Left lung (tissue), 10 donors: Measurements from ENCODE around the gene RAB3A. TPM values are rescaled to one million over a fixed set of nuclear protein-coding genes. Genes with fewer than 3 reads are reported as not detected.

Source experiments
- ATAC-seq: fragments of 200-7000 bp; cut with Tn5 transposase; one replicate; pipeline ENCODE4 v1.9.1; 2020; ENCODE audit warnings: moderate library complexity
- DNase-seq, 4 donors: peaks; one replicate each; pipeline ENCODE4 v3.0.0-alpha.2; 2013 to 2020
- H3K27ac ChIP-seq, 2 donors: fragments of 200-600 bp; sonication (generic) in 1 of 2; one replicate each; pipeline versions ENCODE4 v1.5.0 to v1.8.0; 2020 to 2021
- H3K27me3 ChIP-seq, 2 donors: fragments of 200-600 bp; sonication (generic) in 1 of 2; one replicate each; pipeline versions ENCODE4 v1.5.0 to v1.8.0; 2020 to 2021
- H3K36me3 ChIP-seq, 2 donors: fragments of 200-600 bp; sonication (generic) in 1 of 2; one replicate each; pipeline versions ENCODE4 v1.5.0 to v1.8.0; 2020 to 2021
- H3K4me1 ChIP-seq, 2 donors: fragments of 200-600 bp; one replicate each; pipeline ENCODE4 v1.8.0; 2021
- H3K4me3 ChIP-seq, 2 donors: fragments of 200-600 bp; sonication (generic) in 1 of 2; one replicate each; pipeline versions ENCODE4 v1.5.0 to v1.8.0; 2020 to 2021; ENCODE audit warnings: mild to moderate bottlenecking in 1 of 2
- H3K9me3 ChIP-seq, 2 donors: fragments of 200-600 bp; sonication (generic) in 1 of 2; one replicate each; pipeline versions ENCODE4 v1.5.0 to v1.8.0; 2020 to 2021
- CTCF ChIP-seq, 2 donors: fragments of 200-600 bp; sonication (generic) in 1 of 2; IDR thresholded peaks; one replicate each; pipeline versions ENCODE4 v1.5.0 to v1.8.0; 2021; ENCODE audit warnings: antibody characterized with exemption in 2 of 2
- intact Hi-C, 2 donors: fragments of 100-400 bp; cut with DNase I; formaldehyde crosslinking; loops; one replicate each; pipeline versions ENCODE4 v1.11.2 to v1.14.2; 2022
- polyA plus RNA-seq, 6 donors: library from polyadenylated mRNA; unstranded; fragments of 120-200 nt; gene quantifications; one replicate each; pipeline ENCODE4 v1.2.1, GENCODE V29; 2013; ENCODE audit not compliant: insufficient read length in 6 of 6
- total RNA-seq, 2 donors: library from RNA; stranded (reverse); fragmentation: NEBNext Ultra II Directional; extraction: Animal tissue kit (Norgen Biotek cat#: 25700); gene quantifications; one replicate each; pipeline ENCODE4 v1.2.1, GENCODE V29; 2021
- donor health status: DM: no; HTN: yes; CAD: no.
- donor health status: DM: no; HTN: no; CAD: no.

The RAB3A gene
- total and polyA plus RNA-seq, 8 donors, result 3.1 to 6.2 (median 4.3) TPM

GRCh38 chr19:18158467-18158866 lies 45.4 kb downstream of the RAB3A start:
- DNase-seq (no peak), ATAC-seq (no peak)
- no peak for TF ChIP-seq CTCF (IDR thresholded peaks at IDR 0.05)
- H3K4me3 ChIP-seq, result no peak overlapping the region
- intact Hi-C loops, result no loop called here
- H3K36me3 ChIP-seq, result peaks cover 0 to 27% of the 10 kb centered on the region in 2 donors
- no peaks in the 10 kb centered on the region for H3K9me3 ChIP-seq
- H3K4me1 ChIP-seq, result peaks cover 36 to 53% of the 10 kb centered on the region in 2 donors
- H3K27ac ChIP-seq, result no peak overlapping the region
- H3K27me3 ChIP-seq, result no peaks in the 10 kb centered on the region

GRCh38 chr19:18157465-18158063 lies 46.3 kb downstream of the RAB3A start:
- Histone ChIP-seq H3K4me1 (peaks cover 36 to 55% of the 10 kb centered on the region in 2 donors), H3K4me3 (no peak overlapping the region), H3K36me3 (peaks cover 0 to 18% of the 10 kb centered on the region in 2 donors), H3K27me3 (no peaks in the 10 kb centered on the region), H3K27ac (peak overlapping the region in 1 of 2 donors; percentile 56), H3K9me3 (no peaks in the 10 kb centered on the region)
- DNase-seq (peak in 1 of 4 donors; percentile 57), ATAC-seq (no peak)
- TF ChIP-seq CTCF (IDR thresholded peaks at IDR 0.05), result no peak
- intact Hi-C loops, result no loop called here

GRCh38 chr19:18156841-18157464 lies 46.9 kb downstream of the RAB3A start:
- ATAC-seq (peak; percentile 26), DNase-seq (peak; percentile 74 to 94 (median 91))
- intact Hi-C loops, result no loop called here
- Histone ChIP-seq H3K36me3 (peaks cover 0 to 12% of the 10 kb centered on the region in 2 donors), H3K4me1 (peaks cover 36 to 57% of the 10 kb centered on the region in 2 donors), H3K27ac (peak overlapping the region; percentile 37 to 56), H3K9me3 (no peaks in the 10 kb centered on the region), H3K27me3 (no peaks in the 10 kb centered on the region), H3K4me3 (no peak overlapping the region)
- no peak for TF ChIP-seq CTCF (IDR thresholded peaks at IDR 0.05)

- Histone ChIP-seq H3K27ac (peak overlapping the region; percentile 50 to 56), H3K27me3 (no peaks in the 10 kb centered on the region), H3K9me3 (no peaks in the 10 kb centered on the region), H3K4me1 (peaks cover 32 to 59% of the 10 kb centered on the region in 2 donors), H3K4me3 (no peak overlapping the region), H3K36me3 (peaks cover 0 to 10% of the 10 kb centered on the region in 2 donors)
- ATAC-seq, result no peak
- TF ChIP-seq CTCF (IDR thresholded peaks at IDR 0.05), result no peak
- intact Hi-C loops, result no loop called here
- DNase-seq, result no peak
Observed at GRCh38 chr19:18156268-18156667, 47.6 kb downstream of the RAB3A start.
